ENCODE measurements around the gene PDE1A.
"Not testable (repeated sequence)": the region's sequence is repeated elsewhere in the genome, so short reads cannot be mapped to it uniquely, and the experiment has no call there.

PDE1A gene

GRCh38 chr2:182410120-182410519 is 16.7 kb downstream of the PDE1A start:
- in situ Hi-C loops (cut with MboI; ENCODE audit: low sequenced_read_pairs), result no loop called here

GRCh38 chr2:182406221-182406620 is 20.6 kb downstream of the PDE1A start:
- in situ Hi-C loops (cut with MboI; ENCODE audit: low sequenced_read_pairs), result no loop called here

GRCh38 chr2:182404975-182405561 is 21.8 kb downstream of the PDE1A start:
- in situ Hi-C loops (cut with MboI; ENCODE audit: low sequenced_read_pairs), result no loop called here

GRCh38 chr2:182404092-182404491 is 22.7 kb downstream of the PDE1A start:
- in situ Hi-C loops (cut with MboI; ENCODE audit: low sequenced_read_pairs), result no loop called here

GRCh38 chr2:182393270-182393760 is 33.5 kb downstream of the PDE1A start:
- in situ Hi-C loops (cut with MboI; ENCODE audit: low sequenced_read_pairs), result no loop called here

- in situ Hi-C loops (cut with MboI; ENCODE audit: low sequenced_read_pairs), result no loop called here
Measured at GRCh38 chr2:182391443-182391842, 35.4 kb downstream of the PDE1A start.

GRCh38 chr2:182386267-182386880 is 40.5 kb downstream of the PDE1A start:
- in situ Hi-C loops (cut with MboI; ENCODE audit: low sequenced_read_pairs), result not testable (repeated sequence)

- in situ Hi-C loops (cut with MboI; ENCODE audit: low sequenced_read_pairs), result no loop called here
Measured at GRCh38 chr2:182384860-182385259, 42.0 kb downstream of the PDE1A start.

GRCh38 chr2:182381225-182381624 is 45.6 kb downstream of the PDE1A start:
- in situ Hi-C loops (cut with MboI; ENCODE audit: low sequenced_read_pairs), result no loop called here

GRCh38 chr2:182379241-182379640 is 47.6 kb downstream of the PDE1A start:
- in situ Hi-C loops (cut with MboI; ENCODE audit: low sequenced_read_pairs), result no loop called here

- in situ Hi-C loops (cut with MboI; ENCODE audit: low sequenced_read_pairs), result no loop called here
Measured at GRCh38 chr2:182378759-182379158, 48.1 kb downstream of the PDE1A start.

GRCh38 chr2:182377467-182377866 is 49.4 kb downstream of the PDE1A start:
- in situ Hi-C loops (cut with MboI; ENCODE audit: low sequenced_read_pairs), result no loop called here

- in situ Hi-C loops (cut with MboI; ENCODE audit: low sequenced_read_pairs), result no loop called here
Measured at GRCh38 chr2:182375862-182376261, 51.0 kb downstream of the PDE1A start.

GRCh38 chr2:182372661-182373060 is 54.2 kb downstream of the PDE1A start:
- in situ Hi-C loops (cut with MboI; ENCODE audit: low sequenced_read_pairs), result no loop called here

GRCh38 chr2:182368996-182369395 is 57.8 kb downstream of the PDE1A start:
- in situ Hi-C loops (cut with MboI; ENCODE audit: low sequenced_read_pairs), result no loop called here

GRCh38 chr2:182368446-182368845 is 58.4 kb downstream of the PDE1A start:
- in situ Hi-C loops (cut with MboI; ENCODE audit: low sequenced_read_pairs), result no loop called here

- in situ Hi-C loops (cut with MboI; ENCODE audit: low sequenced_read_pairs), result no loop called here
Measured at GRCh38 chr2:182367401-182367800, 59.4 kb downstream of the PDE1A start.

- in situ Hi-C loops (cut with MboI; ENCODE audit: low sequenced_read_pairs), result no loop called here
Measured at GRCh38 chr2:182366628-182367027, 60.2 kb downstream of the PDE1A start.

GRCh38 chr2:182365855-182366254 is 61.0 kb downstream of the PDE1A start:
- in situ Hi-C loops (cut with MboI; ENCODE audit: low sequenced_read_pairs), result no loop called here

GRCh38 chr2:182361477-182361876 is 65.4 kb downstream of the PDE1A start:
- in situ Hi-C loops (cut with MboI; ENCODE audit: low sequenced_read_pairs), result no loop called here

- in situ Hi-C loops (cut with MboI; ENCODE audit: low sequenced_read_pairs), result no loop called here
Measured at GRCh38 chr2:182360663-182361260, 66.1 kb downstream of the PDE1A start.

GRCh38 chr2:182359990-182360662 is 66.7 kb downstream of the PDE1A start:
- in situ Hi-C loops (cut with MboI; ENCODE audit: low sequenced_read_pairs), result no loop called here

Measured in HL-60/S4 (cell line).